ENCODE measurements around the gene CACNA1D.

GRCh38 chr3:53579636-53580035, 85.2 kb downstream of the CACNA1D start:
- no peak for TF ChIP-seq CTCF (IDR thresholded peaks at IDR 0.05; ENCODE audit: poor library complexity)
- TF ChIP-seq EZH2 (IDR thresholded peaks at IDR 0.05; ENCODE audit: borderline replicate concordance) = no peak
- TF ChIP-seq EZH2phosphoT487 (IDR thresholded peaks at IDR 0.05; ENCODE audit: low read depth, severe bottlenecking, unreplicated experiment) = no peak
